Measurements from ENCODE around the gene QPCTL.

GRCh38 chr19:45664575-45664974 is 27.9 kb upstream of the QPCTL start:
- TF ChIP-seq CTCF (IDR thresholded peaks at IDR 0.05), result no peak
- no peak for TF ChIP-seq EZH2 (IDR thresholded peaks at IDR 0.05; ENCODE audit: borderline replicate concordance, insufficient read depth, low read depth, low read length, poor library complexity, severe bottlenecking)

Data from B cell (primary cell).